HCT116 (cell line): ENCODE data around the gene NCBP3. TPM values are rescaled to one million over a fixed set of nuclear protein-coding genes. Genes with fewer than 3 reads are reported as not detected.

ENCODE experiments used
- ATAC-seq: fragments of 200-7000 bp; cut with Tn5 transposase; 2 replicates; pipeline ENCODE4 v1.9.1; 2020; ENCODE audit warnings: mild to moderate bottlenecking, moderate library complexity
- BruUV-seq: library from RNA; stranded (reverse); fragments of 400-500 nt; replicated peaks from 2 replicates; lab custom pipeline; 2021; lab: Mats Ljungman, UMichigan
- CTCF ChIA-PET: fragments of 300-600 bp; sonication (Branson Sonifier 250); formaldehyde crosslinking; loops from one replicate; lab custom pipeline; 2021; ENCODE audit warnings: antibody characterized with exemption; lab: Charles Lee
- POLR2A ChIA-PET: fragments of 300-600, 350-600 bp; sonication (Branson Sonifier 250); formaldehyde crosslinking; loops from one replicate; lab custom pipeline; 2021; ENCODE audit warnings: antibody characterized with exemption; lab: Charles Lee
- RAD21 ChIA-PET, 2 experiments: fragments of 300-600 bp; sonication (Branson Sonifier 250); formaldehyde crosslinking; loops; one replicate each; lab custom pipeline; 2023; ENCODE audit warnings: low total read pairs in 2 of 2; ENCODE audit not compliant: uncharacterized antibody in 2 of 2, unreplicated experiment in 2 of 2, low non-redundant PET in 1 of 2; lab: Charles Lee
- DNase-seq: peaks from one replicate; pipeline ENCODE4 v3.0.0-alpha.2; 2010; ENCODE audit warnings: low read depth, low spot score
- H2AFZ ChIP-seq: fragments of 200-600 bp; shearing (Covaris generic), sonication (generic); 2 replicates; pipeline ENCODE4 v1.6.1; 2017; ENCODE audit warnings: low read depth, mixed run types, mixed read lengths, antibody characterized with exemption, low read length; ENCODE audit not compliant: poor library complexity, severe bottlenecking
- H3K27ac ChIP-seq: 2 replicates; pipeline ENCODE4 v1.5.1; 2012; ENCODE audit warnings: low read depth, low read length
- H3K27me3 ChIP-seq: fragments of 200-600 bp; sonication (generic); 2 replicates; pipeline ENCODE4 v1.6.1; 2016; ENCODE audit warnings: mixed run types, low read length, mixed read lengths; ENCODE audit not compliant: insufficient read depth
- H3K36me3 ChIP-seq, 2 experiments: fragments of 200-500 bp in 1 of 2; fragments of 200-600 bp in 1 of 2; sonication (Bioruptor generic) in 1 of 2; sonication (generic) in 1 of 2; 2 replicates each; pipeline versions ENCODE4 v1.5.1 to v1.6.1; 2014 to 2016; ENCODE audit warnings: low read length in 2 of 2, inconsistent platforms in 1 of 2, mixed read lengths in 1 of 2, mixed run types in 1 of 2; ENCODE audit not compliant: insufficient read depth in 2 of 2, control insufficient read depth in 1 of 2
- H3K4me1 ChIP-seq, 2 experiments: fragments of 200-600 bp in 1 of 2; sonication (generic) in 1 of 2; 2 replicates each; pipeline versions ENCODE4 v1.5.1 to v1.6.1; 2012 to 2017; ENCODE audit warnings: low read length in 2 of 2, inconsistent platforms in 1 of 2, mild to moderate bottlenecking in 1 of 2, mixed read lengths in 1 of 2, mixed run types in 1 of 2, moderate library complexity in 1 of 2; ENCODE audit not compliant: insufficient read depth in 2 of 2, control insufficient read depth in 1 of 2
- H3K4me2 ChIP-seq: fragments of 200-600 bp; sonication (generic); 2 replicates; pipeline ENCODE4 v1.6.1; 2017; ENCODE audit warnings: mixed run types, low read length, mixed read lengths
- H3K4me3 ChIP-seq, 2 experiments: fragments of 200-600 bp in 1 of 2; sonication (generic) in 1 of 2; replicated peaks in 1 of 2; 2 replicates each; pipeline ENCODE4 v1.5.1; 2011 to 2016; ENCODE audit warnings: low read length in 2 of 2, control low read depth in 1 of 2, low read depth in 1 of 2, mild to moderate bottlenecking in 1 of 2, mixed read lengths in 1 of 2, mixed run types in 1 of 2
- H3K79me2 ChIP-seq: fragments of 200-600 bp; sonication (generic); 2 replicates; pipeline ENCODE4 v1.6.1; 2017; ENCODE audit warnings: mild to moderate bottlenecking, mixed run types, low read length, moderate library complexity, mixed read lengths; ENCODE audit not compliant: insufficient read depth
- H3K9ac ChIP-seq: fragments of 200-600 bp; sonication (generic); 2 replicates; pipeline ENCODE4 v1.6.1; 2016; ENCODE audit warnings: low read length, mixed read lengths
- H3K9me2 ChIP-seq: fragments of 200-600 bp; sonication (generic), shearing (Covaris generic); 2 replicates; pipeline ENCODE4 v1.6.1; 2017; ENCODE audit warnings: mixed run types, mild to moderate bottlenecking, moderate library complexity; ENCODE audit not compliant: insufficient read depth
- H3K9me3 ChIP-seq, 2 experiments: fragments of 200-500 bp in 1 of 2; fragments of 200-600 bp in 1 of 2; sonication (Bioruptor generic) in 1 of 2; sonication (generic) in 1 of 2; 2 replicates each; pipeline ENCODE4 v1.6.1; 2014 to 2017; ENCODE audit warnings: low read length in 2 of 2, mixed read lengths in 2 of 2, inconsistent platforms in 1 of 2, low read depth in 1 of 2, mild to moderate bottlenecking in 1 of 2, mixed run types in 1 of 2, moderate library complexity in 1 of 2; ENCODE audit not compliant: control insufficient read depth in 1 of 2, insufficient read depth in 1 of 2
- H4K20me1 ChIP-seq: fragments of 200-600 bp; sonication (generic), shearing (Covaris generic); 2 replicates; pipeline ENCODE4 v1.6.1; 2017; ENCODE audit warnings: mixed run types, mild to moderate bottlenecking, moderate library complexity; ENCODE audit not compliant: insufficient read depth
- CEBPB ChIP-seq: IDR thresholded peaks from 2 replicates; pipeline ENCODE4 v1.6.1; 2012; ENCODE audit warnings: low read depth
- EGR1 ChIP-seq: IDR thresholded peaks from 2 replicates; pipeline ENCODE4 v1.6.1; 2012; ENCODE audit warnings: low read depth
- FOSL1 ChIP-seq: IDR thresholded peaks from 2 replicates; pipeline ENCODE4 v1.6.1; 2012; ENCODE audit warnings: low read depth
- POLR2A ChIP-seq: IDR thresholded peaks from 2 replicates; pipeline ENCODE4 v1.7.0; 2011; ENCODE audit warnings: borderline replicate concordance; ENCODE audit not compliant: insufficient read depth, insufficient read length; ENCODE audit errors: extremely low read depth
- POLR2AphosphoS5 ChIP-seq: IDR thresholded peaks from 2 replicates; pipeline ENCODE4 v1.6.1; 2011; ENCODE audit warnings: mild to moderate bottlenecking, low read depth, low read length, moderate library complexity
- SP1 ChIP-seq: IDR thresholded peaks from 2 replicates; pipeline ENCODE4 v1.6.1; 2012; ENCODE audit warnings: low read depth
- SRF ChIP-seq: IDR thresholded peaks from 2 replicates; pipeline ENCODE4 v1.6.1; 2012; ENCODE audit warnings: low read depth
- TCF7L2 ChIP-seq: IDR thresholded peaks from 2 replicates; pipeline ENCODE4 v1.7.0; 2011; ENCODE audit warnings: borderline replicate concordance, inconsistent platforms; ENCODE audit not compliant: insufficient read depth, insufficient read length; ENCODE audit errors: extremely low read depth
- ZFX ChIP-seq: fragments of 450-650 bp; IDR thresholded peaks from 2 replicates; pipeline ENCODE4 v1.6.1; 2017
- intact Hi-C: fragments of 100-400 bp; cut with micrococcal nuclease; formaldehyde crosslinking; loops from 2 replicates; pipeline ENCODE4 v1.10.0; 2022
- total RNA-seq: library from RNA; stranded (reverse); gene quantifications from one replicate; pipeline ENCODE4 v1.2.1, GENCODE V29; 2021; ENCODE audit not compliant: unreplicated experiment
- TF ChIP-seq, protein P1 (sequence below): IDR thresholded peaks from 2 replicates; pipeline ENCODE4 v1.6.1; 2011; ENCODE audit warnings: mild to moderate bottlenecking, low read length, moderate library complexity; ENCODE audit not compliant: insufficient replicate concordance; ENCODE audit errors: extremely low read depth
- TF ChIP-seq, protein P2 (sequence below): IDR thresholded peaks from 2 replicates; pipeline ENCODE4 v1.6.1; 2012
- TF ChIP-seq, protein P3 (sequence below): IDR thresholded peaks from 2 replicates; pipeline ENCODE4 v1.6.1; 2012

Gene NCBP3
- total RNA-seq, 1 experiment from 2014 or later, result 46.5 TPM

DNA sequence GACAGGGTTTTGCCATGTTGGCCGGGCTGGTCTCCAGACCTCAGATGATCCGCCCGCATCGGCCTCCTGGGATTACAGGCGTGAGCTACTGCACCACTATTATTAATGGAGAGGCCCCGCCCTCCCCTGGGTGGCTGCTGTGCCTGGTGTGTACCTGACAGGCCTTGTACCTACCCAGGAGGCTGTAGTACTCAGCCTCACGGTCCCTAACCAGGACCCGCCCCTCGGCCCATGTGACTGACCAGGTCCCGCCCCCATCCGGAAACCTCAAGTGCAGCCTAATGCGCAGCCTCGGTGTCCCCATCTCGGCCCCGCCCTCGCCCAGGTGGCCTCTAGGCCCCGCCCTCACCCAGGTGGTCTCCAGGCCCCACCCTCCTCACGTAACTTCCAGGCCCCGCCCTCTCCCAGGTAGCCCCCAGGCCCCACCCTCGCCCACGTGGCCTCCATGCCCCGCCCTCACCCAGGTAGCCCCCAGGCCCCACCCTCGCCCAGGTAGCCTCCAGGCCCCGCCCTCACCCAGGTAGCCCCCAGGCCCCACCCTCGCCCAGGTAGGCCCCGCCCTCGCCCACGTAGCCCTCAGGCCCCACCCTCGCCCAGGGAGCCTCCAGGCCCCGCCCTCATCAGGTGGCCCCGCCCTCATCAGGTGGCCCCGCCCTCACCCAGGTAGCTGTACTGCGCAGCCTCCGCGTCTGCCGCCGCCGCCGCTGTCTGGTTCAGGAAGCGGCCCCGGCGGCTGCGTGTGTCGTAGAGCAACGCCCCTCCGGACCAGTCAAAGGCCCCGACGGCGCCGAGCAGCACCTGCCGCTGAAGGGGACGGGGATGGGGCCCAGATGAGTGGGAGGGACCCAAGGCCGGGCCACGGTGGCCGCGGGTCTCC lies 91.3 kb downstream of the NCBP3 start:
- peak overlapping the region; percentile 64 for H3K27ac ChIP-seq
- H4K20me1 ChIP-seq, result no peaks in the 10 kb centered on the region
- no peaks in the 10 kb centered on the region for H3K79me2 ChIP-seq
- peak; percentile 87 for ATAC-seq
- peak overlapping the region; percentile 65 to 81 for H3K4me3 ChIP-seq
- no TSS peak for BruUV-seq
- H3K9me3 ChIP-seq, result no peaks in the 10 kb centered on the region
- TF ChIP-seq EGR1 (no peak), POLR2AphosphoS5 (peak; percentile 95), SRF (no peak), POLR2A (peak; percentile 56), ZFX (no peak), SP1 (peak; percentile 66), TCF7L2 (peak; percentile 60), CEBPB (no peak), FOSL1 (no peak)
- TF ChIP-seq, protein P1, sequence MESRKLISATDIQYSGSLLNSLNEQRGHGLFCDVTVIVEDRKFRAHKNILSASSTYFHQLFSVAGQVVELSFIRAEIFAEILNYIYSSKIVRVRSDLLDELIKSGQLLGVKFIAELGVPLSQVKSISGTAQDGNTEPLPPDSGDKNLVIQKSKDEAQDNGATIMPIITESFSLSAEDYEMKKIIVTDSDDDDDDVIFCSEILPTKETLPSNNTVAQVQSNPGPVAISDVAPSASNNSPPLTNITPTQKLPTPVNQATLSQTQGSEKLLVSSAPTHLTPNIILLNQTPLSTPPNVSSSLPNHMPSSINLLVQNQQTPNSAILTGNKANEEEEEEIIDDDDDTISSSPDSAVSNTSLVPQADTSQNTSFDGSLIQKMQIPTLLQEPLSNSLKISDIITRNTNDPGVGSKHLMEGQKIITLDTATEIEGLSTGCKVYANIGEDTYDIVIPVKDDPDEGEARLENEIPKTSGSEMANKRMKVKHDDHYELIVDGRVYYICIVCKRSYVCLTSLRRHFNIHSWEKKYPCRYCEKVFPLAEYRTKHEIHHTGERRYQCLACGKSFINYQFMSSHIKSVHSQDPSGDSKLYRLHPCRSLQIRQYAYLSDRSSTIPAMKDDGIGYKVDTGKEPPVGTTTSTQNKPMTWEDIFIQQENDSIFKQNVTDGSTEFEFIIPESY, result no peak
- TF ChIP-seq, protein P2, sequence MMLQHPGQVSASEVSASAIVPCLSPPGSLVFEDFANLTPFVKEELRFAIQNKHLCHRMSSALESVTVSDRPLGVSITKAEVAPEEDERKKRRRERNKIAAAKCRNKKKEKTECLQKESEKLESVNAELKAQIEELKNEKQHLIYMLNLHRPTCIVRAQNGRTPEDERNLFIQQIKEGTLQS, result no peak
- TF ChIP-seq, protein P3, sequence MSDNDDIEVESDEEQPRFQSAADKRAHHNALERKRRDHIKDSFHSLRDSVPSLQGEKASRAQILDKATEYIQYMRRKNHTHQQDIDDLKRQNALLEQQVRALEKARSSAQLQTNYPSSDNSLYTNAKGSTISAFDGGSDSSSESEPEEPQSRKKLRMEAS, result no peak; the same call in none of the 2 replicates
- peak; percentile 95 for DNase-seq
- peaks cover 4 to 16% of the 10 kb centered on the region in 2 experiments; a peak in 3 of 4 replicates for H3K4me1 ChIP-seq
- RAD21 ChIA-PET, result interaction anchor here in 1 of 2 experiments (1.0 kb wide), 1 partner anchor 117 kb away, joined by 3 read pairs; no protein-coding TSS in a partner anchor
- H2AFZ ChIP-seq, result no peak overlapping the region
- H3K9ac ChIP-seq, result peak overlapping the region; percentile 76
- POLR2A ChIA-PET, result interaction anchor here (0.6 to 0.7 kb wide), 3 partner anchors 18 to 1680 kb away, joined by 3 read pairs; no protein-coding TSS in a partner anchor
- peak overlapping the region; percentile 96 for H3K4me2 ChIP-seq
- no peaks in the 10 kb centered on the region for H3K27me3 ChIP-seq
- H3K9me2 ChIP-seq, result no peaks in the 10 kb centered on the region
- intact Hi-C loops, result no loop called here
- H3K36me3 ChIP-seq, result no peaks in the 10 kb centered on the region
- CTCF ChIA-PET, result interaction anchor here (0.7 to 2.7 kb wide), 3 partner anchors 16 to 653 kb away, joined by 4 to 20 read pairs (median 6); no protein-coding TSS in a partner anchor
